Ishikawa (cell line): ENCODE results near the gene WDR5.

Source experiments
- CEBPB ChIP-seq: IDR thresholded peaks from 2 replicates; pipeline ENCODE4 v1.6.1; 2012
- CREB1 ChIP-seq: IDR thresholded peaks from 2 replicates; pipeline ENCODE4 v1.6.1; 2012; ENCODE audit warnings: low read depth
- EGR1 ChIP-seq: IDR thresholded peaks from 2 replicates; pipeline ENCODE4 v1.6.1; 2012
- EP300 ChIP-seq: IDR thresholded peaks from 2 replicates; pipeline ENCODE4 v1.6.1; 2012; ENCODE audit warnings: borderline replicate concordance
- FOXM1 ChIP-seq: IDR thresholded peaks from 2 replicates; pipeline ENCODE4 v1.6.1; 2012; ENCODE audit warnings: low read depth, borderline replicate concordance
- MAX ChIP-seq: IDR thresholded peaks from 2 replicates; pipeline ENCODE4 v1.6.1; 2012
- NFIC ChIP-seq: IDR thresholded peaks from 2 replicates; pipeline ENCODE4 v1.6.1; 2012
- RAD21 ChIP-seq: IDR thresholded peaks from 2 replicates; pipeline ENCODE4 v1.6.1; 2012; ENCODE audit warnings: low read depth
- REST ChIP-seq: IDR thresholded peaks from 2 replicates; pipeline ENCODE4 v1.6.1; 2012; ENCODE audit warnings: low read depth, mild to moderate bottlenecking
- TAF1 ChIP-seq: IDR thresholded peaks from 2 replicates; pipeline ENCODE4 v1.6.1; 2012; ENCODE audit warnings: low read depth, mild to moderate bottlenecking
- TCF12 ChIP-seq: IDR thresholded peaks from 2 replicates; pipeline ENCODE4 v1.6.1; 2012; ENCODE audit warnings: low read depth
- TEAD4 ChIP-seq: IDR thresholded peaks from 2 replicates; pipeline ENCODE4 v1.6.1; 2012
- USF1 ChIP-seq: IDR thresholded peaks from 2 replicates; pipeline ENCODE4 v1.6.1; 2012
- ZBTB7A ChIP-seq: IDR thresholded peaks from 2 replicates; pipeline ENCODE4 v1.6.1; 2012; ENCODE audit warnings: low read depth

- TF ChIP-seq MAX (no peak), REST (no peak), USF1 (no peak), TCF12 (no peak), EP300 (no peak), EGR1 (no peak), TAF1 (no peak), CREB1 (no peak), NFIC (no peak), RAD21 (no peak), TEAD4 (no peak), ZBTB7A (no peak), FOXM1 (no peak), CEBPB (no peak)
Observed at GRCh38 chr9:134127616-134128015, 8.3 kb upstream of the WDR5 start.
